B cell (primary cell): Measurements from ENCODE around the gene TFAP2E. TPM values are rescaled to one million over a fixed set of nuclear protein-coding genes. Genes with fewer than 3 reads are reported as not detected.

ENCODE experiments used
- ATAC-seq: fragments of 200-7000 bp; cut with Tn5 transposase; one replicate; pipeline ENCODE4 v1.10.0; 2021; ENCODE audit warnings: low read depth, mild to moderate bottlenecking, moderate number of reproducible peaks, moderate library complexity
- CTCF ChIA-PET: fragments of 350-600 bp; sonication (Branson Sonifier 250); formaldehyde crosslinking; loops from one replicate; lab custom pipeline; 2021; ENCODE audit warnings: antibody characterized with exemption, inconsistent platforms; lab: Charles Lee
- POLR2A ChIA-PET: fragments of 350-600 bp; sonication (Branson Sonifier 250); formaldehyde crosslinking; loops from one replicate; lab custom pipeline; 2021; ENCODE audit warnings: antibody characterized with exemption; lab: Charles Lee
- DNase-seq: peaks from one replicate; pipeline ENCODE4 v3.0.0; 2013
- H2AFZ ChIP-seq: 2 replicates; pipeline ENCODE4 v1.6.1; 2012; ENCODE audit warnings: mild to moderate bottlenecking, low read depth, low read length; ENCODE audit not compliant: insufficient read depth, poor library complexity, severe bottlenecking
- H3K27ac ChIP-seq, 2 donors: 1 replicate in 1 of 2; 2 replicates in 1 of 2; pipeline ENCODE4 v1.5.1; 2012 to 2013; ENCODE audit warnings: low read length in 2 of 2, mild to moderate bottlenecking in 2 of 2, moderate library complexity in 1 of 2
- H3K27me3 ChIP-seq, 4 experiments: fragments of 200-600 bp in 1 of 4; sonication (generic) in 1 of 4; replicated peaks in 1 of 4; 1 replicate in 2 of 4; 2 replicates in 2 of 4; pipeline versions ENCODE4 v1.6.1 to v1.7.0; 2013 to 2016; ENCODE audit warnings: low read length in 3 of 4, mild to moderate bottlenecking in 2 of 4, mixed read lengths in 1 of 4, moderate library complexity in 1 of 4; ENCODE audit not compliant: insufficient read depth in 4 of 4, control insufficient read depth in 3 of 4; ENCODE audit errors: control extremely low read depth in 1 of 4
- H3K36me3 ChIP-seq, 2 experiments: replicated peaks in 1 of 2; 1 replicate in 1 of 2; 2 replicates in 1 of 2; pipeline versions ENCODE4 v1.6.1 to v1.7.1; 2013; ENCODE audit warnings: low read length in 1 of 2; ENCODE audit not compliant: insufficient read depth in 2 of 2, control insufficient read depth in 1 of 2; ENCODE audit errors: control extremely low read depth in 1 of 2, extremely low read depth in 1 of 2
- H3K4me1 ChIP-seq, 2 donors: fragments of 200-600 bp in 1 of 2; sonication (generic) in 1 of 2; 1 replicate in 1 of 2; 2 replicates in 1 of 2; pipeline versions ENCODE4 v1.5.1 to v1.6.1; 2013 to 2017; ENCODE audit warnings: low read length in 2 of 2; ENCODE audit not compliant: control insufficient read depth in 2 of 2, insufficient read depth in 2 of 2
- H3K4me2 ChIP-seq: replicated peaks from 2 replicates; pipeline ENCODE3; 2012; ENCODE audit warnings: mild to moderate bottlenecking, low read depth, low read length; ENCODE audit not compliant: poor library complexity, severe bottlenecking
- H3K4me3 ChIP-seq, 5 experiments: fragments of 200-600 bp in 1 of 5; sonication (generic) in 1 of 5; 1 replicate in 3 of 5; 2 replicates in 2 of 5; pipeline versions ENCODE4 v1.5.1 to v1.7.0; 2011 to 2016; ENCODE audit warnings: low read length in 4 of 5, mild to moderate bottlenecking in 4 of 5, low read depth in 2 of 5, control low read depth in 1 of 5, moderate library complexity in 1 of 5; ENCODE audit not compliant: insufficient read depth in 1 of 5; ENCODE audit errors: control extremely low read depth in 1 of 5, extremely low read depth in 1 of 5
- H3K79me2 ChIP-seq: fragments of 200-600 bp; sonication (generic); one replicate; pipeline ENCODE4 v1.6.0; 2016; ENCODE audit warnings: low read length; ENCODE audit not compliant: control insufficient read depth, insufficient read depth
- H3K9ac ChIP-seq: fragments of 200-600 bp; sonication (generic); 2 replicates; pipeline ENCODE4 v1.6.1; 2017; ENCODE audit warnings: mild to moderate bottlenecking, low read length, moderate library complexity
- H3K9me3 ChIP-seq, 3 donors: one replicate each; pipeline versions ENCODE4 v1.6.1 to v1.7.1; 2013; ENCODE audit warnings: low read length in 2 of 3; ENCODE audit not compliant: control insufficient read depth in 2 of 3, insufficient read depth in 1 of 3; ENCODE audit errors: control extremely low read depth in 1 of 3
- H4K20me1 ChIP-seq: 2 replicates; pipeline ENCODE4 v1.6.0; 2012; ENCODE audit warnings: mild to moderate bottlenecking, low read length; ENCODE audit not compliant: insufficient read depth, control insufficient read depth, poor library complexity, severe bottlenecking
- H3K27ac Mint-ChIP-seq: one replicate; pipeline ENCODE4 v1.8.0; 2021; ENCODE audit warnings: mixed read lengths
- H3K27me3 Mint-ChIP-seq: one replicate; pipeline ENCODE4 v1.8.0; 2021; ENCODE audit warnings: mixed read lengths
- H3K4me1 Mint-ChIP-seq: one replicate; pipeline ENCODE4 v1.8.0; 2021; ENCODE audit warnings: mixed read lengths
- H3K4me3 Mint-ChIP-seq: one replicate; pipeline ENCODE4 v1.8.0; 2021; ENCODE audit warnings: mixed read lengths
- H3K9me3 Mint-ChIP-seq: one replicate; pipeline ENCODE4 v1.8.0; 2022; ENCODE audit warnings: mixed read lengths; ENCODE audit not compliant: insufficient read depth
- EZH2 ChIP-seq: IDR thresholded peaks from 2 replicates; pipeline ENCODE4 v1.6.1; 2012; ENCODE audit warnings: borderline replicate concordance, low read depth, mild to moderate bottlenecking, moderate library complexity, low read length; ENCODE audit not compliant: insufficient read depth, poor library complexity, severe bottlenecking
- WGBS: methylation state at CpG from one replicate; pipeline ENCODE4 v1.1.5; 2013; ENCODE audit warnings: missing lambda C conversion rate; ENCODE audit not compliant: insufficient coverage; 5-methylcytosine and 5-hydroxymethylcytosine counted together
- intact Hi-C: fragments of 100-400 bp; cut with micrococcal nuclease; formaldehyde crosslinking; loops from one replicate; pipeline ENCODE4 v1.10.0; 2022
- polyA plus RNA-seq: library from polyadenylated mRNA; depleted of rRNA; stranded (reverse); fragments of >200 nt; gene quantifications from 2 replicates; pipeline ENCODE4 v1.2.3, GENCODE V29; 2012
- total RNA-seq, 2 donors: library from RNA; stranded (reverse); fragments of 120-200 nt in 1 of 2; gene quantifications; 1 replicate in 1 of 2; 2 replicates in 1 of 2; pipeline versions ENCODE4 v1.2.3 to v1.2.4, GENCODE V29; 2013 to 2022
- TF ChIP-seq, protein P1 (sequence below): fragments of 200-600 bp; IDR thresholded peaks from one replicate; pipeline ENCODE4 v1.8.0; 2022; ENCODE audit warnings: antibody characterized with exemption, mild to moderate bottlenecking

TFAP2E gene
- total and polyA plus RNA-seq, 2 donors (not counting 1 experiment from before 2014, with no cell fraction given), result 2.3 to 4.5 TPM

DNA sequence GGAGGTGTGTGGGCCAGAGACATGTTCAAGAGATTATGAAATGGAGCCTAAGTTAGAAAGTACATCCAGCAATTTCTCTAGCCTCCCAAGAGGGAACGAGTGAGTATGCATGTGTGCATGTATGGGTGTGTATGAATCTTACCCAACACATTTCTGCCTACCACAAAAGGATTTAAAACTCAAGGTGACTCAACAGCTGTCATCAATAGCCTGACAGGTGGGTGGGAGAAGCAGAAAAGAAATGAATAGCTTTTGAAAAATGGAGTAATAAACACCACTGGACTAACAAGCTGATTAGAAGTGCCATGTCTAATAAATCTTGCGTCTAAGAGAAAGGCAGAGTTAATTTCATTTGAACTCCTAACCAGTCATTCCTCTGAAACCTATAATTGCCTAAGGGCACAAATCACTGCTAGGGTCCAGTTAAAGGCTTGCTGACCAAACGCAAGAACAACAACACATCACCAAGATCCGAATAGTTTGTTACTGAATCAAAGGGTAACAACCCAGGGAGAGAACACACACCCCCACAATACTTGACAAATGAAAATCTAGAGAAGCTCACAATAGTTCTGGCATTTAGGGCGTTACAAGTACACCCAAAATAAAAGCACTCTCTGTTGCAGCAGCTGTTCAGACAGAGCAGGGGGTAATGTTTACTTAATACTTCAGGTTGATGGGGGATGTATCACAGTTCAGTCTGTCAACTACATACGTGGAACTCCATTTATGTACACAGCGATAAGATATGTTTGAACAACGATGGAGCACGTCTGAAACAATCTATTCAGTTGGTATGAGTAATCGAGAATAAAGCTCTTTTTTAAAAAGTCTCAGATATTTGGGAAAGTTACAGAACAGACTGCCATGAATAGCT lies 17.3 kb upstream of the TFAP2E start:
- TF ChIP-seq EZH2, result no peak
- TF ChIP-seq, protein P1, sequence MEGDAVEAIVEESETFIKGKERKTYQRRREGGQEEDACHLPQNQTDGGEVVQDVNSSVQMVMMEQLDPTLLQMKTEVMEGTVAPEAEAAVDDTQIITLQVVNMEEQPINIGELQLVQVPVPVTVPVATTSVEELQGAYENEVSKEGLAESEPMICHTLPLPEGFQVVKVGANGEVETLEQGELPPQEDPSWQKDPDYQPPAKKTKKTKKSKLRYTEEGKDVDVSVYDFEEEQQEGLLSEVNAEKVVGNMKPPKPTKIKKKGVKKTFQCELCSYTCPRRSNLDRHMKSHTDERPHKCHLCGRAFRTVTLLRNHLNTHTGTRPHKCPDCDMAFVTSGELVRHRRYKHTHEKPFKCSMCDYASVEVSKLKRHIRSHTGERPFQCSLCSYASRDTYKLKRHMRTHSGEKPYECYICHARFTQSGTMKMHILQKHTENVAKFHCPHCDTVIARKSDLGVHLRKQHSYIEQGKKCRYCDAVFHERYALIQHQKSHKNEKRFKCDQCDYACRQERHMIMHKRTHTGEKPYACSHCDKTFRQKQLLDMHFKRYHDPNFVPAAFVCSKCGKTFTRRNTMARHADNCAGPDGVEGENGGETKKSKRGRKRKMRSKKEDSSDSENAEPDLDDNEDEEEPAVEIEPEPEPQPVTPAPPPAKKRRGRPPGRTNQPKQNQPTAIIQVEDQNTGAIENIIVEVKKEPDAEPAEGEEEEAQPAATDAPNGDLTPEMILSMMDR, result no peak
- H3K4me1 ChIP-seq, result peaks cover 15 to 26% of the 10 kb centered on the region in 2 donors
- peak overlapping the region; percentile 94 for H3K4me2 ChIP-seq
- no peaks in the 10 kb centered on the region for H3K9me3 ChIP-seq
- H3K4me3 Mint-ChIP-seq, result peak overlapping the region; percentile 98
- H4K20me1 ChIP-seq, result no peaks in the 10 kb centered on the region
- H3K4me1 Mint-ChIP-seq, result peaks cover 37% of the 10 kb centered on the region
- WGBS, result 97% methylated on average over 3 of the region's 10 CpGs
- peaks cover 5 to 22% of the 10 kb centered on the region in 2 experiments for H3K36me3 ChIP-seq
- peak overlapping the region; percentile 37 for H3K27ac Mint-ChIP-seq
- H2AFZ ChIP-seq, result peak overlapping the region; percentile 89
- DNase-seq, result no peak
- H3K9ac ChIP-seq, result peak overlapping the region; percentile 93
- peaks cover 45% of the 10 kb centered on the region for H3K79me2 ChIP-seq
- ChIA-PET CTCF (interaction anchor here (0.9 to 2.4 kb wide), 6 partner anchors 9 to 703 kb away, joined by 3 to 13 read pairs (median 7); partner anchors contain the start of gene CLSPN), POLR2A (interaction anchor here (1.9 kb wide), 1 partner anchor 214 kb away, joined by 7 read pairs; the partner anchor contains the start of gene CLSPN)
- H3K4me3 ChIP-seq, result no peak overlapping the region
- no peaks in the 10 kb centered on the region for H3K9me3 Mint-ChIP-seq
- no peaks in the 10 kb centered on the region for H3K27me3 ChIP-seq
- H3K27ac ChIP-seq, result no peak overlapping the region
- intact Hi-C loops, result loop anchor here (2.0 to 10.0 kb wide), 3 partner anchors 21 to 701 kb away; partner anchors contain the start of genes SMIM12 and ZMYM6
- H3K27me3 Mint-ChIP-seq, result no peaks in the 10 kb centered on the region
- ATAC-seq, result no peak
